ELR (cell line): ENCODE measurements around the gene ENSA.
"Not testable (repeated sequence)": the region's sequence is repeated elsewhere in the genome, so short reads cannot be mapped to it uniquely, and the experiment has no call there.

ENCODE experiments used
- DNase-seq: peaks from one replicate; pipeline ENCODE4 v3.0.0-alpha.2; 2015; ENCODE audit warnings: low read depth

The ENSA gene, protein sequence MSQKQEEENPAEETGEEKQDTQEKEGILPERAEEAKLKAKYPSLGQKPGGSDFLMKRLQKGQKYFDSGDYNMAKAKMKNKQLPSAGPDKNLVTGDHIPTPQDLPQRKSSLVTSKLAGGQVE

DNA sequence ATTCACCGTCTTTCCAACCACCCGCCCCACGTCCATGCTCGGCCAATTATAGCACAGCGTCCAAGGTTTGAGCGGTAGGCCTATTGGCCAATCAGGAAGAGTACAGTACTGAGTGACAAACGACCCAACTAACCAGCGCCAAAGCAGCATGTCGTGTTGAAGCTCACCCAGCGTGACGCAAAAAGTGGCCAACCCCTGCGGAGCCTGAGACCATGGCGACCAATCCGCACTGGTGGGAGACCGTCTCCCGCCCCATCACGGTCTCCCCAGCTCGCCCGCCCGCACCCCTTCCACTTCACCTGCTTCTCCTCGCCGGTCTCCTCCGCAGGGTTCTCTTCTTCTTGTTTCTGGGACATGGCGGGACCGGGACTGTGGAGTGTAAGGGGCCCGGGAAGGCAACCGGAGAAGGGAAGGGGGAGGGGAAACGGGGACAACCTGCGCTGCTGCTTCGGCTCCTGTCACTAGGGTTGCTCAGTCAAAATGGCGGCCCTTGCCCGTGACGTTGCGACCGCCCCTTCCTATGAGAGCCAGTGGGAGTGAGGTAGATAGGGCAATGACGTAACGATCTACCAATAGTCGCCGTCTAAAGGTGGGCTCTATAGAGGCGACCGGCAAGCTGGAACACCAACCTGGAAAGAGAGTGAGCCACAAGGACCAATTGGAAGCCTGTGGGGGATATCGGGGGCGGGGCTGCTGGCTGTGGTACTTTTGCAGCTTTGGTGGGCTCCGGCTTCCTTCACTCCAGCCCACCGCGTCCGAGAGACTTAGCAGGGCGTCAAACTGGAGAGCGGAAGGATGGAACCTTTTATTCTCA, at the start of gene ENSA:
Gene ENSA, minus strand, starts transcription at position 498 of the 814 bp plus-strand sequence. Its CDS starts 142 bp downstream, at position 356.
- peak; percentile 100 for DNase-seq

DNA sequence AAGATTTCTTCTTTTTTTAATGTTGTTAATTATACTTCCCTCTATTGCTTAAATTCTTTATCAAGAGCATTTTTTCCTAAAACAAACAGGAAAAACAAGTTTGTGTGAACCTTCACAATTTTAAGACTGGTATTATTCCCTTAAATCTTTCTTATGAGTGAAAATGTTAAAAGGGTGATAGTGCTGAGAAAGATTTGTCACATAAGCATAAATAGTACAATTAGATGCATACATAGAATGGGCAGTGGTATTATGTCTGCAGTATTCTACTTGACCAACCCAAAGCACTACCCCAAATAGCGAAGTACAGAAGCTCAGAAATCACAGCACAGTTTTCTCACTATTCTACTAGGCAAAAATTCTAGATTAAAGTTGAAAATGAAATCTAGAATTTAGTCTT, 49.6 kb upstream of the ENSA start:
- DNase-seq = no peak

DNA sequence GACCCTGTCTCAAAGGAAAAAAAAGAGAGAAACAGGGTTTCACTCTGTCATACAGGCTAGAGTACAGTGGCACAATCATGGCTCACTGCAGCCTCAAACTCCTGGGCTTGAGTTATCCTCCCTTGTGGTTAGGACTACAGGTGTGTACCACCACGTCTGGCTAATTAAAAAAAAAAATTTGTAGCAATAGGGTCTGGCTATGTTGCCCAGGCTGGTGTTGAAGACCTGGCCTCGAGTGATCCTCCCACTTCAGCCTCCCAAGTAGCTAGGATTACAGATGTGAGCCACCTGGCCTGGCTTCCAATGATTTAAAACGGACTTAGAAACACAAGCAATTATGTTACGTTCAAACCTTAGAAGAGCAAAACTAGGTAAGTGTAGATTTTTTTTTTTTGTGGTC, 45.5 kb upstream of the ENSA start:
- DNase-seq = no peak

DNA sequence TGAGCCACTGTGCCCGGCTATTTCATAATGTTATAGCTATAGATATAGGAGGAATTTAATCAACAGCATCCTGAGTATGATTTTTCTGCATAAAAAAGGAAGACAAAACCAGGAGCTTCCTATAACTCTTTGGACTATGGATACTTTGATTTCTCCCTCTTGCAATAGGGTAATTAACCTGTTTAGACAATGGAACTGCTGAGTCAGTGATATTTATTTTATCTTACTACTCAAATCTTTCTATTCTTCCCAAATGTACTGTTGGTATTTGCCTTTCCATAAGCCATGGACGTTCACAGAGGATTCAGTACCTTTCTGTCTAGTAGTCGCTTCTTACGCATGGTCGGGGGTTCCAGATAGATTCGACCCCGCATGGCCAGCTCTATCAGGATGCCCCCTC, 33.9 kb upstream of the ENSA start:
- no peak for DNase-seq

DNA sequence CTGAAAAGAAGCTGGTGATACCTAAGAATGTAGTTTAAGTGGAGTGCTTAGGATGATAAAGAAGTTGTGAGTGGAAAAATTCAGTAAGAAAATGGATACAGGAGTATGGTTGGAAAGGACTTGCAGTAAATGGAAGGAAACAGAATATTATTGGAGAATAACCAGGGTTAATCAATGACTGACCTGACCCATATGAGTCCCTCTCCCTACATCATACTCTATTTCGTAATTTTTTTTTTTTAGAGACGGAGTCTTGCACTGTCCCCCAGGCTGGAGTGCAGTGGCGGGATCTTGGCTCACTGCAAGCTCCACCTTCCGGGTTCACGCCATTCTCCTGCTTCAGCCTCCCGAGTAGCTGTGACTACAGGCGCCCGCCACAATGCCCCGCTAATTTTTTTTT, 33.4 kb upstream of the ENSA start:
- DNase-seq = no peak

DNA sequence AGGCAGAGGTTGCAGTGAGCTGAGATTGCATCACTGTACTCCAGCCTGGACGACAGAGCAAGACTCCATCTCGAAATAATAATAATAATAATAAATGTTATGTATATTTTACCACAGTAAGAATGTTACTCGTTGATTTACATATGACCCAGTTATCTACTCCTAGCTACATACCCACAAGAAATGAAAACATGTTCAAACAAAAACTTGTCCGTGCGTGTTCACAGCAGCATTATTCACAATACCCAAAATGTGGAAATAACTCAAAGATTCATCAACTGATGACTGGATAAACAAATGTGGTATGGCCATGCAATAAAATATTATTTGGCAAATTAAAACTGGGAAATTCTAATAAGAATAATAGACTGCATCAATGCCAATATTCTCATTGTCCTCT, 31.7 kb upstream of the ENSA start:
- DNase-seq = no peak

DNA sequence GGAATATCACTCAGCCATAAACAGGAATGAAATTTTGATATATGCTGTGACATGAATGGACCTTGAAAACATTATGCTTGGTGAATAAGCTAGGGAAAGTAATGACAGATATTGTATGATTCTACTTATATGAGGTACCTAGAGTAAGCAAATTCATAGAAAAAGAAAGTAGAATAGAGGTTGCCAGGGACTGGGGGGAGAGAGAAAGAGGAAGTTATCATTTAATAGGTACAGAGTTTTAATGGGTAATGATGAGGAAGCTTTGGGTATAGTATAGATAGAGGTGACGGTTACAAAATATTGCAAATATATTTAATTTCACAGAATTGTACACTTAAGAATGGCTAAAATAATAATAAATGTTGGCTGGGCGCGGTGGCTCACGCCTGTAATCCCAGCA, 31.2 kb upstream of the ENSA start:
- no peak for DNase-seq

DNA sequence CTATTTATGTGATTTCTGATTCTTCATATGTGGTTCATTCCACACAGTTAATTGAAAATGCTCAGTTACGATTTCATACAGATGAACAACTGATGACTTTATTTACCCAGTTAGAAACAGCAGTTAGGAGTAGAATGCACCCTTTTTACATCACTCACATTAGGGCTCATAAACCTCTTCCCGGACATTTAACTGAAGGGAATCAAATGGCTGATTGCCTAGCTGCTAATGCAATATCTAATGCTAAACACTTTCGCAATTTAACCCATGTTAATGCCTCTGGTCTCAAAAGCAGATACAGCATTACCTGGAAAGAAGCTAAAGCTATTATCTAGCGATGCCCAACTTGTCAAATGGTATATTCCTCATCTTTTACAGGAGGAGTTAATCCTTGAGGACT, 27.7 kb upstream of the ENSA start:
- DNase-seq = not testable (repeated sequence)

DNA sequence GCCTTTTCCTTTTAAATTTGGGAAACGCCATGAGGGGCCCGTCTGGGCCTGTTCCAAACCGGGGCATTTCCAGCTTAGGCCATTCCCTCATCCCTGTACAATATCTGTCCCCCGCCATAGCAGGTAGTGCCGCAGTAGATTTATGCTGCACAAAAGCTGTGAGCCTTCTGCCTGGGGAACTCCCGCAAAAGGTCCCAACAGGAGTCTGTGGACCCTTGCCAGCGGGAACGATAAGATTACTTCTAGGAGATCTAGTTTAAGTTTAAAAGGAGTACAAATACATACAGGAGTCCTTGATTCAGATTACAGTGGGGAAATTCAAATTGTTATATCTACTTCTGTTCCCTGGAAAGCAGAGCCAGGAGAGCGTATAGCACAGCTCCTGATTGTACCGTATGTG, 25.2 kb upstream of the ENSA start:
- not testable (repeated sequence) for DNase-seq

DNA sequence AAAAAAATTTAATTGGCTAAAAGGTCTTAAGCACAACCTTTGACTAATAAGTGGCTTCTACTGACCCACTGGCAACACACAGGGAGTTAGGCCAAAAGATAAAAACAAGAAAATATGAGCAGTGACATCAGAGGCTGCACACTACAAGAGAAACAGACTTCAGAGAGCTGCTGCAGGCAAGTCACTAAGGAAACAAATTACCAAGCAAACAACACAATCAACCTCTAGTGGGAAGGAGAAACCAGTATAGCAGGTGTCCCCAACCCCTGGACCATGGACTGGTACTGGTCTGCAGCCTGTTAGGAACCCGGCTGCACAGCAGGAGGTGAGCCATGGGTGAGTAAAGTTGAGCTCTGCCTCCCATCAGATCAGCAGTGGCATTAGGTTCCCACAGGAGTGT, 20.8 kb upstream of the ENSA start:
- no peak for DNase-seq

DNA sequence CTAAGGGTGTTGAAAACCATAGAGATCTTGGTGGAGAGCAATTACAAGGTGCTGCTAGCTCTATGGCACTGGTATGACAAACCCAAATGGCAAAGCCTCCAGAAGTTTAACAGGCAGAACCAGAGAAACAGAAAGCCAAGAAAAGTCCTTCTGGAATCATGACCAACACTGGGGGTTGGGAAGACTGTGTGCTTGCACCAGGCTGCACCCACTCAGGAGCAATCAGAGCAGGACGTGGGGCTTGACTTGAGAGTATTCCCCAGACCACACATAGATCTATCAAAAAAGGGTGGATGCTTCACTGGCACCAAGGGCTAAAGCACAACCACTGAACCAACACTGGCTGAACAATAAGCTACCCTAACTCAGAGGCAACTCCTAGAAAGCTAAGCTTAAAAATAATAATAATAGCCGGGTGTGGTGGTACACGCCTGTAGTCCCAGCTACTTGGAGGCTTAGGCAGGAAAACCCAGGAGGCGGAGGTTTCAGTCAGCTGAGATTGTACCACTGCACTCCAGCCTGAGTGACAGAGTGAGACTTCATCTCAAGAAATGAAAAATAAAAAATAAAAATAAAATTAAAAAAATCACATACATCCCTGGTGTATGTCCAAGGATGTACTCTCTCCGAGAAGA, 20.1 kb upstream of the ENSA start:
- no peak for DNase-seq

DNA sequence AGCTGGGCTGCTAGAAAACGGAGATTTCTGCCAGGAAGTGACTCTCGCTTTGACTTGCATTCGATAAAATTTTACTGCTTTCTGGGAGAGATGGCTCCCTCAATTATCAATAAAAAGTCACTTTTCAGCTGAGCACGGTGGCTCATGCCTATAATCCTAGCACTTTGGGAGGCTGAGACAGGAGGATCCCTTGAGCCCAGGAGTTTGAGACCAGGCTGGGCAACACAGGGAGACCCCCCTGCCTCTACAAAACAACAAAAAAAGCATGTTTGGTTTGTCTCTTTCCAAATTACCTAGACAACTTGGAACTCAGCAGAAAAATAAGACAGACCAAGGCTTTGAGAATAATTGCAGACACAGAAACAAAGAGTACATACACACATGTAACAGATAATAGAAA, 12.9 kb upstream of the ENSA start:
- no peak for DNase-seq

DNA sequence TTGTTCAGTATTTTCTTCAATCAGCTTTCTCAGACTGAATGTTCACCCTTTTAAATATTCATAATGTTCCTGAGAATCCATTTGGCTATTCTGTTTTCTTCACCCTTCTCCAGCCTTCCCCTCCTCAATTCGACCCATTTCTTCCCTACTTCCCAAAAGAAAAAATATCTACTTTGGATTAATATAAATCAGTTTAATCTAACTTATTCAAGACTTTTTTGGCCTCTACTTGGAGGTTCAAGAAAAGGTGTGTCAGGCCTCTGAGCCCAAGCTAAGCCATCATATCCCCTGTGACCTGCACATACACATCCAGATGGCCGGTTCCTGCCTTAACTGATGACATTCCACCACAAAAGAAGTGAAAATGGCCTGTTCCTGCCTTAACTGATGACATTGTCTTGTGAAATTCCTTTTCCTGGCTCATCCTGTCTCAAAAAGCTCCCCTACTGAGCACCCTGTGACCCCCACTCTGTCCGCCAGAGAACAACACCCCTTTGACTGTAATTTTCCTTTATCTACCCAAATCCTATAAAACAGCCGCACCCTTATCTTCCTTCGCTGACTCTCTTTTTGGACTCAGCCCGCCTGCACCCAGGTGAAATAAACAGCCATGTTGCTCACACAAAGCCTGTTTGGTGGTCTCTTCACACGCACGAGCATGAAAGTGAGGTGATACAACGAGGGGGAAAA, 11.9 kb upstream of the ENSA start:
- DNase-seq = not testable (repeated sequence)

DNA sequence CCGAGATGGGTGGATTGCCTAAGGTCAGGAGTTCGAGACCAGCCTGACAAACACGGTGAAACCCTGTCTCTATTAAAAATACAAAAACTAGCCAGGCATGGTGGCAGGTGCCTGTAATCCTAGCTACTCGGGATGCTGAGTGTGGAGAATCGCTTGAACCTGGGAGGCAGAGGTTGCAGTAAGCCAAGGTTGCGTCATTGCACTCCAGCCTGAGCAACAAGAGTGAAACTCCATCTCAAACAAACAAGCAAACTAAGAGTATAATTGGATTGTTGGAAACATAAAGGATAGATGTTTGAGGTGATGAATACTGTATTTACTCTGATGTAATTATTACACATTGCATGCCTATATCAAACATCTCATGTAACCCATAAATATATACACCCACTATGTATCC, 9.0 kb upstream of the ENSA start:
- DNase-seq = not testable (repeated sequence)

DNA sequence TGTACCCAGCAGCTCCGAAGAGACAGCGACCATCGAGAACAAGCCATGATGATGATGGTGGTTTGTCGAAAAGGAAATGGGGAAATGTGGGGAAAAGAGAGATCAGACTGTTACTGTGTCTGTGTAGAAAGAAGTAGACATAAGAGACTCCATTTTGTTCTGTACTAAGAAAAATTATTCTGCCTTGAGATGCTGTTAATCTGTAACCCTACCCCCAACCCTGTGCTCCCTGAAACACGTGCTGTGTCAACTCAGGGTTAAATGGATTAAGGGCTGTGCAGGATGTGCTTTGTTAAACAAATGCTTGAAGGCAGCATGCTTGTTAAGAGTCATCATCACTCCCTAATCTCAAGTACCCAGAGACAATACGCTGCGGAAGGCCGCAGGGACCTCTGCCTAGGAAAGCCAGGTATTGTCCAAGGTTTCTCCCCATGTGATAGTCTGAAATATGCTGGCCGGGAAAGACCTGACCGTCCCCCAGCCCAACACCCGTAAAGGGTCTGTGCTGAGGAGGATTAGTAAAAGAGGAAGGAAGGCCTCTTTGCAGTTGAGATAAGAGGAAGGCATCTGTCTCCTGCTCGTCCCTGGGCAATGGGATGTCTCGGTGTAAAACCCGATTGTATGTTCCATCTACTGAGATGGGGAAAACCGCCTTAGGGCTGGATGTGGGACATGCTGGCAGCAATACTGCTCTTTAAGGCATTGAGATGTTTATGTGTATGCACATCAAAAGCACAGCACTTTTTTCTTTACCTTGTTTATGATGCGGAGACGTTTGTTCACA, 5.6 kb upstream of the ENSA start:
- DNase-seq = not testable (repeated sequence)

DNA sequence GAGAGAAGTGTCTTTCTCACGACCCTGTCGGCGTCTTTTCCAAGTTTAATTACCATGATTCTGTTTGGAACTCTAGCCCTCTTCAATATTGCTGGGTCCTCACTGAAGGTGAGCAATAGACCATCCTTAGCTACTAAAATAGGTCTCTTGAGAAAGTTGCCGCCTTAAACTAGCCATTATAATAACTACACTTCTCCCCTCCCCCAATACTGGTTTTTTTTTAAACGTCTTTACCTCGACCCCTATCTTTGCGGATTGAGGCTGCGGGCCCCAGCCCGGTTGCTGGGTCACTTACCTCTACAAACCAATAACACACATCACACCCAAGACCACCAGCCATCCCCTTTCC, 672 bp downstream of the ENSA start:
- no peak for DNase-seq

DNA sequence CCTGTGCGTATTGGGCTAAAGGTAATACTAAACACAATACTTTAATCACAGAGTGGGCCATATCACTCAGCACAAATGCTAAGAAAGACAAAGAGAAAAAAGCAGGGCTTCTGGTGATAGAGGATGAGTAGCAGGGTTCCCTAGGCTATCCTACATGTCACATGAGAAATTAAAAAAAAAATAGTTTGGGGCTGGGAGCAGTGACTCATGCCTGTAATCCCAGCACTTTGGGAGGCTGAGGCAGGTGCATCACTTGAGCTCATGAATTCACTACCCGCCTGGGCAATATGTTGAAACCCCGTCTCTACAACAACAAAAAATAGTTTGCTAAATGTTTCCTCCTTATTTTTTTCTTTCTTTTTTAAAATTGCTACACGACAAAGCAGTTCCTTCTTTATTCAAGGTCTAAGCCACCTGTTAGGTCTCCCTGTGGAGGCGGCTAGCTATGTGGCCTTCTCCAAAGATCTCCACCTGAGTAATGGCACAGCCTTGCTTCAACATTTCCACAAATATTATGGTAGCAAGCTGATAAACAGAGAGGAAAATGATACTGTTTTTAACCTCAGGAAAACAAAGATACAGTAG, 1.5 kb downstream of the ENSA start:
- no peak for DNase-seq

DNA sequence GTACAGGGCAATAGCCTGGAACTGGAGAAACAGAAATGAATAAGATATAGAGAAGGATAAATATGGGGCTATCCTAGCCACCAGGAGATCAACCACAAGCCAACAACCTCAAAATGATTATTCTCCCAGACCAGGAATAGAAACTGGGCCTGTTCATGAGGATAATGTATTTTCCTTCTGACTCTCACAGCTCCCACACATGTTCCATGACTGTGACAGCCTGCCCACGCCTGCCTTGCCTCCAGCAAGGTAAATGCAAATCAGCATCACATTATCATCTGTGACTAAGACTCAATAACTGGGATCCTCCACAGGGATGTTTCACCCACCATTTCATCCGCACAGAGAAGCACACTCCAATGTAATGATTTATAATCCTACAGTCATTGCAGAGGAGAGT, 3.3 kb downstream of the ENSA start:
- DNase-seq = no peak

DNA sequence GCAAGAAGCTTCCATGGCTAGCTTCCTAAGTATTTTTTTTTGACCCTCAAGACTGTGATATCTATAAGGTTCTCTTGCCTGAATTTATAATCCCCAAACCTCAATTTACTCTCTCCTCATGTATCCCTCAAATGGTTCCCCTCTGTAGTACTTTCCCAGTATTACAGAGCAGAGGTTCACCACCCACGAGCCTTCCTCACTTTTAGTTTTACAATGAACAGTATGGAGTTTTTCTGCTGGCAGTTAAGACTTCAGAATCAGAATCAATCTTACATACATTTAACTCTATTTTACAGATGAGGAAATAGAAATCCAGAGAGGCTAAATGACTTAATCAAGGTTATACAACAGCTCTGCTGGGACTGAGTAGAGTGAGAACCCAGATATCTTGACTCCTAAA, 4.9 kb downstream of the ENSA start:
- DNase-seq = not testable (repeated sequence)

DNA sequence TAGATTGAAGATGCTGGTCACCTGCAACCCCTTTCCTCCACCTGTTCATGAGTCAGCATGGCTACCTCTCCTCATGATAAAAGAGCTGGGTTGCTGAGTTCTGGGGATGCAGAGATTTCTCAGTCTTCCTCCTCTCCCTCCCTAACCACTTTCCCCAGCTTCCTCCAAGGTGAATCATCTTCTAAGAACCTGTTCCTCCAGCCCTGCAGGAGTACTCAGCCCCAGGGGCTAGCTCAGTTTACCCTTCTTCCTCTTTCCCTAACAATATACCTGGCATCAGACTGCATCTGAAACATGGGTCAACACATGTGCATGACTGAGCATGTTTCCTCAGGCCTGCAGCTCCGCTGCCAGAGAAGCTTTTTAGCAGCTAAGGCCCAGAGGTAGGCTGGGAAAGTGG, 5.3 kb downstream of the ENSA start:
- not testable (repeated sequence) for DNase-seq

DNA sequence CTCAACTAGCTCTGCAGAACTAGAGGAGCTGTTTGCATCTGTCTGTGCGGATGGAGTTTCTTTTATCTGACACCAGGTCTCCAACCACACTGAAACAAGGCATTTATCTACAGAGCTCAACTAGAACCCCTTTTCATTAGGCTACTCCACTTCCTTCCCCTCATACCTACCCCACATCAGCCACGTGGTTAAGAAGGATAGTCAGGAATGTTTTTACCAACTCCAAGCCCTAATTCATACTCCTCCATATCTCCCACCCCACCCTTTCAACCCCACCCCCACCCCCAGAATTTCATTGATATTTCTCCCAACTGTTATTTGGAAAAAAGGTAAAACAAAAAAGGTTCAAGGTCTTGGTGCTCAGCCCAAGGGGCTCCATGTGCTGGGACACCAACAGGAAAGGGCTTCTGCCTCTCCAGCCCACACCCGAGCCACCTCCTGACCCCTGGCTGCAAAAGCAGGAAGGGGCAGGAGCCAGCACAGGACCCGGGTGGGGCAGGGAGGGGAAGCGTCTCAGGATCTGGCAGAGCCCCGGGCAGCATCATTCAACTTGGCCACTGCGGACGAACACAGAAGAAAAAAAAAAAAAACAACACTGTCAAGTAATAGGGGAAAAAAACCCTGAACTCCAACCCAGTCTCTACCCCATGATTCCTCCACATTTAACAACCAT, 7.0 kb downstream of the ENSA start:
- DNase-seq = no peak
